Adrenal gland (tissue), 12 donors: Measurements from ENCODE around the gene FGF12. TPM values are rescaled to one million over a fixed set of nuclear protein-coding genes. Genes with fewer than 3 reads are reported as not detected.

Experiments
- DNase-seq, 7 donors: peaks; one replicate each; pipeline ENCODE4 v3.0.0-alpha.2; 2019 to 2020
- H3K27ac ChIP-seq, 5 donors: fragments of 200-600 bp; sonication (generic) in 4 of 5; 1 replicate in 3 of 5; 2 replicates in 2 of 5; pipeline versions ENCODE4 v1.5.1 to v1.8.0; 2016 to 2020; ENCODE audit warnings: mild to moderate bottlenecking in 1 of 5
- H3K27me3 ChIP-seq: fragments of 200-600 bp; 2 replicates; pipeline ENCODE4 v1.8.0; 2021
- H3K36me3 ChIP-seq, 2 donors: fragments of 200-600 bp; replicated peaks in 1 of 2; 1 replicate in 1 of 2; 2 replicates in 1 of 2; pipeline versions ENCODE4 v1.5.1 to v1.8.0; 2018 to 2022
- H3K4me1 ChIP-seq, 2 donors: fragments of 200-600 bp; replicated peaks in 1 of 2; 1 replicate in 1 of 2; 2 replicates in 1 of 2; pipeline versions ENCODE4 v1.5.1 to v1.8.0; 2018 to 2021
- H3K4me3 ChIP-seq, 4 donors: fragments of 200-600 bp; sonication (generic) in 3 of 4; one replicate each; pipeline ENCODE4 v1.5.1; 2016 to 2018
- H3K9me3 ChIP-seq, 3 donors: fragments of 200-600 bp; sonication (generic) in 1 of 3; replicated peaks in 1 of 3; 1 replicate in 2 of 3; 2 replicates in 1 of 3; pipeline versions ENCODE4 v1.5.1 to v1.8.0; 2016 to 2021
- POLR2A ChIP-seq, 2 donors: fragments of 450-650 bp; IDR thresholded peaks; one replicate each; pipeline ENCODE4 v1.6.1; 2017; ENCODE audit warnings: antibody characterized with exemption in 2 of 2, mild to moderate bottlenecking in 2 of 2, moderate library complexity in 1 of 2
- WGBS, 4 donors: extraction: QIAGEN DNeasy Blood & Tissue Kit in 2 of 4; methylation state at CpG; one replicate each; pipeline versions ENCODE4 v1.1.5 to v1.1.7; 2013 to 2017; 5-methylcytosine and 5-hydroxymethylcytosine counted together
- intact Hi-C, 2 donors: fragments of 100-400 bp; cut with DNase I; formaldehyde crosslinking; loops; one replicate each; pipeline versions ENCODE4 v1.14.1 to v1.15.0; 2022 to 2023
- polyA plus RNA-seq, 3 donors: library from polyadenylated mRNA; stranded (reverse); fragments of 200-250 nt in 2 of 3; fragments of 350-450 nt in 1 of 3; fragmentation: Illumina TruSeq in 1 of 3; extraction: RNeasy Lipid Tissue Mini Kit (QIAGEN cat#74804) in 1 of 3; gene quantifications; one replicate each; pipeline ENCODE4 v1.2.3, GENCODE V29; 2013 to 2014
- total RNA-seq, 9 donors: library from RNA; depleted of rRNA in 4 of 9; stranded (reverse); fragments of >200 nt in 4 of 9; fragments of 120-200 nt in 1 of 9; fragmentation: NEBNext Ultra II Directional in 1 of 9; extraction: Animal tissue kit (Norgen Biotek cat#: 25700) in 1 of 9; gene quantifications; one replicate each; pipeline versions ENCODE4 v1.1.0 to v1.2.4, GENCODE V29; 2013 to 2023
- TF ChIP-seq, protein P1 (sequence below), 6 experiments: fragments of 450-650 bp in 4 of 6; fragments of 200-600 bp in 2 of 6; sonication (generic) in 1 of 6; IDR thresholded peaks; 1 replicate in 5 of 6; 2 replicates in 1 of 6; pipeline versions ENCODE4 v1.5.1 to v1.8.0; 2016 to 2021; ENCODE audit warnings: antibody characterized with exemption in 6 of 6, mild to moderate bottlenecking in 2 of 6, moderate library complexity in 1 of 6
- donor health status: healthy with polysubstance abuse.
- donor health status: Bipolar disorder and iron deficiency.
- donor health status: DM: yes; HTN: yes; CAD: no.
- donor health status: DM: no; HTN: no; CAD: no.
- donor health status: DM: no; HTN: no; CAD: no.
- donor health status: DM: yes; HTN: yes; CAD: no.

The FGF12 gene
- total and polyA plus RNA-seq, 12 donors = 23.3 to 286 (median 81.3) TPM

DNA sequence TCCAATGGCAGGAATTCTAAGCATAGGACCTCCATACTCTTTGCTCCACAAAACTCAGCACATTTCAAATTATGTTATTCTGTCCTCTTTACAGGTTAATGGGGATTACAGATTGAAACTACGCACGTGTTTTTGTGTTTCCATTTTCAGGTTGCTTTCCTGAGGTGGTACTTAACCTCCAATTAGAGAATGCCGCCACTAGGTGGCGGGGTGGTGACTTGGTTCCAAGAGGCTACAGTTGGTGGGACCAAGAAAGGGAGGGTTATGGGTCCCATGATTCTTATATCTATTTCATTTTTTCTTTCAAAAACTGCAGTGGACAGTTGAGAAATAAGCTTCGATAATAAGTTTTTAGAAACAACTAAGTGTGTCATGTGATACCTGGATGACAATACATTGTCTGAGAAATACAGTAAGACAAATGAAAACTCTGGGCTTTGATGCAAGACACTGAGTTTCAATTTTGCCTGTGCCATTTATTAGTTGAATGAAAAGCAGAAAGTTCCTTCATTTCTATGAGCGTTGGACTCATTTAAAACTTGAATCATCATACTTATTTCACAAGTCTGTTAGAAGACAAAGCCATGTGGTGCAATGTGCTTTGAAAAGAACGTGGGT is 539.0 kb downstream of the FGF12 start:
- intact Hi-C loops = no loop called here
- 59 to 60% (median 60%) methylated on average over 7 of the region's 7 CpGs for WGBS, 4 donors
- no peaks in the 10 kb centered on the region for H3K9me3 ChIP-seq
- peaks cover 0 to 14% of the 10 kb centered on the region in 2 donors for H3K4me1 ChIP-seq
- no peak overlapping the region for H3K4me3 ChIP-seq
- TF ChIP-seq, protein P1, sequence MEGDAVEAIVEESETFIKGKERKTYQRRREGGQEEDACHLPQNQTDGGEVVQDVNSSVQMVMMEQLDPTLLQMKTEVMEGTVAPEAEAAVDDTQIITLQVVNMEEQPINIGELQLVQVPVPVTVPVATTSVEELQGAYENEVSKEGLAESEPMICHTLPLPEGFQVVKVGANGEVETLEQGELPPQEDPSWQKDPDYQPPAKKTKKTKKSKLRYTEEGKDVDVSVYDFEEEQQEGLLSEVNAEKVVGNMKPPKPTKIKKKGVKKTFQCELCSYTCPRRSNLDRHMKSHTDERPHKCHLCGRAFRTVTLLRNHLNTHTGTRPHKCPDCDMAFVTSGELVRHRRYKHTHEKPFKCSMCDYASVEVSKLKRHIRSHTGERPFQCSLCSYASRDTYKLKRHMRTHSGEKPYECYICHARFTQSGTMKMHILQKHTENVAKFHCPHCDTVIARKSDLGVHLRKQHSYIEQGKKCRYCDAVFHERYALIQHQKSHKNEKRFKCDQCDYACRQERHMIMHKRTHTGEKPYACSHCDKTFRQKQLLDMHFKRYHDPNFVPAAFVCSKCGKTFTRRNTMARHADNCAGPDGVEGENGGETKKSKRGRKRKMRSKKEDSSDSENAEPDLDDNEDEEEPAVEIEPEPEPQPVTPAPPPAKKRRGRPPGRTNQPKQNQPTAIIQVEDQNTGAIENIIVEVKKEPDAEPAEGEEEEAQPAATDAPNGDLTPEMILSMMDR (IDR thresholded peaks at IDR 0.05) = peak; percentile 3 to 55 (median 35)
- no peak for TF ChIP-seq POLR2A (IDR thresholded peaks at IDR 0.05)
- no peaks in the 10 kb centered on the region for H3K27me3 ChIP-seq
- no peak overlapping the region for H3K27ac ChIP-seq
- peak; percentile 23 to 67 (median 40) for DNase-seq
- H3K36me3 ChIP-seq = no peaks in the 10 kb centered on the region

DNA sequence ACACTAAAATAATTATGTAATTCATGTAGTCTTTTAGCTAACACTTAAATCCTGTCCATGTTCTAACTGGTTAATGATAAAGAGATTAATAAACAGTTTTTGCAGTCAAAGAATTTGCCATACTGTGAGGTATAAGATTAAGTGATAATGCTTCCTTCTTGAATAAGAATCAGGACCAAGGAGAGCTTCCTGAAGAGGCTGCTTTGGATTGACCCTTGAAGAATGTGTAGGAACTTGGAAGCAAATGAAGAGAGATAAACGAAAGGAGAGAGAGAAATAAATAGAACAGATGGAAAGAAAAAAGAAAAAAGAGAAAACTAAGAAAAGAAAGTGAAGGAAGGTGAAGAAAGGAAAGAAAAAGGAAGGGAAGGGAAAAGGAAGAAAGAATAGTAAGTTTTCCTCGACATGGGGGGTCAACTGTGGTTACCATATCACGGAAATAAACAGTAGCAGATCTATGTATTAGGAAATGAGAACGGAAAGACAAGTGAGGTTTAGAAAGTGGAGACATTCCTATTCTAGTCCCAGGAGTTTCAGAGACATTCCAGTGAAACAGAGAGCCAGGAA is 539.8 kb downstream of the FGF12 start:
- intact Hi-C loops = no loop called here
- Histone ChIP-seq H3K4me3 (no peak overlapping the region), H3K36me3 (no peaks in the 10 kb centered on the region), H3K9me3 (no peaks in the 10 kb centered on the region), H3K4me1 (peaks cover 0 to 14% of the 10 kb centered on the region in 2 donors), H3K27me3 (no peaks in the 10 kb centered on the region), H3K27ac (no peak overlapping the region)
- no peak for DNase-seq
- TF ChIP-seq, protein P1 (IDR thresholded peaks at IDR 0.05) = no peak
- TF ChIP-seq POLR2A (IDR thresholded peaks at IDR 0.05) = no peak
- WGBS, 4 donors = 61 to 71% (median 68%) methylated on average over 4 of the region's 4 CpGs

DNA sequence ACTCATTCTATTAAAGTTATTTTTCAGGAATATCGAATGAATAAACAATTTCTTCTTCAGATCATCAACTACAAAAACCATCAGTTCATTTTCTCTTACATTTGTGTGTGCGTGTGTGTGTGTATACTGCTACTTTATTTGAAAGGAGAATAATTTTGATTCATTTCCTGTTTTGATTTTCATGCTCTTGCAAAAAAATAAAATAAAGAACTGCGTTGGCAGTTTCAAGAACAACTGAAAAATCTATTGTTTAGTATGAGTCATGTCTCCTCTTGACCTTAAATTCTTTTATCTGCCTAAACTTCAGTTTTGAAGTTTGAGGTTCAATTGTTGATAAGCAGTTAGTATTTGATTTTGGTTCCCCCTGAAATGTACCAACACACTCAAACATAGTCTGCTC is 540.8 kb downstream of the FGF12 start:
- Histone ChIP-seq H3K4me3 (no peak overlapping the region), H3K27me3 (no peaks in the 10 kb centered on the region), H3K36me3 (no peaks in the 10 kb centered on the region), H3K4me1 (peaks cover 0 to 14% of the 10 kb centered on the region in 2 donors), H3K9me3 (no peaks in the 10 kb centered on the region), H3K27ac (no peak overlapping the region)
- TF ChIP-seq, protein P1 (IDR thresholded peaks at IDR 0.05) = no peak
- no peak for TF ChIP-seq POLR2A (IDR thresholded peaks at IDR 0.05)
- DNase-seq = no peak
- intact Hi-C loops = no loop called here
- 41 to 54% (median 47%) methylated on average over 3 of the region's 3 CpGs for WGBS, 4 donors

DNA sequence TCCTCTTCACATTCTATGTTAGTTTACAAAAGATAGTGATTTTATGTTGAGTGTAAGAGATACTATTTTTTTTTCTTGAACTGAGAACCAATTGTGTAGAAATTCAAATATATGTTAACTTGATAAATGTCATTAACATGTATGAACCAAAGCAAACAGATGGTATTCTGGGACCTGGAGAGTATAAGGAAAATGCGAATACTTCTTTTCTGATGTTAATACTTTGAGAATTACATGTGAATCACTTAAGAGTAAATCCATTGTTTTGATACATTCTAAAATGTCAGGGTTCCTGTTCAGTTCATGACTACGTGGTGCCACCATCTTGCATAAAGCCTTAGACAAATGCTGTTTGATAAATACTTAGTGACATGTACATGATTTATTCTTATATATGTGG is 541.3 kb downstream of the FGF12 start:
- Histone ChIP-seq H3K4me1 (peaks cover 0 to 14% of the 10 kb centered on the region in 2 donors), H3K27ac (no peak overlapping the region), H3K36me3 (no peaks in the 10 kb centered on the region), H3K27me3 (no peaks in the 10 kb centered on the region), H3K9me3 (no peaks in the 10 kb centered on the region), H3K4me3 (no peak overlapping the region)
- WGBS, 4 donors = 55 to 66% (median 59%) methylated on average over 2 of the region's 2 CpGs
- DNase-seq = no peak
- TF ChIP-seq, protein P1 (IDR thresholded peaks at IDR 0.05) = no peak
- TF ChIP-seq POLR2A (IDR thresholded peaks at IDR 0.05) = no peak
- intact Hi-C loops = no loop called here
